Prostate gland (tissue), 2 donors: Measurements from ENCODE around the gene ACOXL. TPM values are rescaled to one million over a fixed set of nuclear protein-coding genes. Genes with fewer than 3 reads are reported as not detected.

ENCODE experiments used
- DNase-seq: peaks from one replicate; pipeline ENCODE4 v3.0.0-alpha.2; 2019; ENCODE audit warnings: low spot score
- H3K27ac ChIP-seq, 2 donors: fragments of 200-600 bp; sonication (generic); 2 replicates each; pipeline ENCODE4 v1.5.1; 2017 to 2019
- H3K27me3 ChIP-seq: fragments of 200-600 bp; sonication (generic); replicated peaks from 2 replicates; pipeline ENCODE4 v1.5.1; 2019; ENCODE audit not compliant: insufficient read depth
- H3K36me3 ChIP-seq, 2 donors: fragments of 200-600 bp; sonication (generic); 1 replicate in 1 of 2; 2 replicates in 1 of 2; pipeline versions ENCODE4 v1.5.1 to v1.8.1; 2017 to 2019
- H3K4me1 ChIP-seq: fragments of 200-600 bp; sonication (generic); replicated peaks from 2 replicates; pipeline ENCODE4 v1.5.1; 2019
- H3K4me3 ChIP-seq, 2 donors: fragments of 200-600 bp; sonication (generic); 2 replicates each; pipeline ENCODE4 v1.5.1; 2017 to 2019
- H3K9me3 ChIP-seq: fragments of 200-600 bp; sonication (generic); 2 replicates; pipeline ENCODE4 v1.5.1; 2017
- POLR2A ChIP-seq: fragments of 450-650 bp; IDR thresholded peaks from one replicate; pipeline ENCODE4 v1.6.1; 2016; ENCODE audit warnings: antibody characterized with exemption, mild to moderate bottlenecking
- POLR2AphosphoS5 ChIP-seq: sonication (generic); formaldehyde crosslinking; IDR thresholded peaks from one replicate; pipeline ENCODE4 v1.6.1; 2017; ENCODE audit warnings: antibody characterized with exemption
- WGBS: methylation state at CpG from one replicate; pipeline ENCODE4 v1.1.5; 2018; 5-methylcytosine and 5-hydroxymethylcytosine counted together
- intact Hi-C: fragments of 100-400 bp; cut with DNase I; formaldehyde crosslinking; loops from one replicate; pipeline ENCODE4 v1.14.2; 2022
- total RNA-seq, 2 donors: library from RNA; depleted of rRNA; stranded (reverse); fragments of >200 nt; gene quantifications; one replicate each; pipeline ENCODE4 v1.1.0, GENCODE V29; 2016
- TF ChIP-seq, protein P1 (sequence below), 4 experiments: fragments of 200-600 bp in 2 of 4; fragments of 450-650 bp in 2 of 4; sonication (generic) in 2 of 4; IDR thresholded peaks; 1 replicate in 3 of 4; 2 replicates in 1 of 4; pipeline ENCODE4 v1.5.1; 2016 to 2019; ENCODE audit warnings: antibody characterized with exemption in 4 of 4, mild to moderate bottlenecking in 2 of 4, moderate library complexity in 2 of 4

ACOXL gene
- total RNA-seq, 2 donors from 2014 or later = 8.0 to 8.3 TPM

- H3K9me3 ChIP-seq = no peaks in the 10 kb centered on the region
- H3K4me3 ChIP-seq = no peak overlapping the region
- no peak for TF ChIP-seq POLR2A
- TF ChIP-seq, protein P1, sequence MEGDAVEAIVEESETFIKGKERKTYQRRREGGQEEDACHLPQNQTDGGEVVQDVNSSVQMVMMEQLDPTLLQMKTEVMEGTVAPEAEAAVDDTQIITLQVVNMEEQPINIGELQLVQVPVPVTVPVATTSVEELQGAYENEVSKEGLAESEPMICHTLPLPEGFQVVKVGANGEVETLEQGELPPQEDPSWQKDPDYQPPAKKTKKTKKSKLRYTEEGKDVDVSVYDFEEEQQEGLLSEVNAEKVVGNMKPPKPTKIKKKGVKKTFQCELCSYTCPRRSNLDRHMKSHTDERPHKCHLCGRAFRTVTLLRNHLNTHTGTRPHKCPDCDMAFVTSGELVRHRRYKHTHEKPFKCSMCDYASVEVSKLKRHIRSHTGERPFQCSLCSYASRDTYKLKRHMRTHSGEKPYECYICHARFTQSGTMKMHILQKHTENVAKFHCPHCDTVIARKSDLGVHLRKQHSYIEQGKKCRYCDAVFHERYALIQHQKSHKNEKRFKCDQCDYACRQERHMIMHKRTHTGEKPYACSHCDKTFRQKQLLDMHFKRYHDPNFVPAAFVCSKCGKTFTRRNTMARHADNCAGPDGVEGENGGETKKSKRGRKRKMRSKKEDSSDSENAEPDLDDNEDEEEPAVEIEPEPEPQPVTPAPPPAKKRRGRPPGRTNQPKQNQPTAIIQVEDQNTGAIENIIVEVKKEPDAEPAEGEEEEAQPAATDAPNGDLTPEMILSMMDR (IDR thresholded peaks at IDR 0.05) = no peak
- TF ChIP-seq POLR2AphosphoS5 = no peak
- DNase-seq = no peak
- H3K27me3 ChIP-seq = no peaks in the 10 kb centered on the region
- no peak overlapping the region for H3K27ac ChIP-seq
- no peaks in the 10 kb centered on the region for H3K36me3 ChIP-seq
- intact Hi-C loops = no loop called here
- no peaks in the 10 kb centered on the region for H3K4me1 ChIP-seq
- 92% methylated on average over 3 of the region's 3 CpGs for WGBS
Observed at GRCh38 chr2:110751642-110752041, 19.3 kb downstream of the ACOXL start.

DNA sequence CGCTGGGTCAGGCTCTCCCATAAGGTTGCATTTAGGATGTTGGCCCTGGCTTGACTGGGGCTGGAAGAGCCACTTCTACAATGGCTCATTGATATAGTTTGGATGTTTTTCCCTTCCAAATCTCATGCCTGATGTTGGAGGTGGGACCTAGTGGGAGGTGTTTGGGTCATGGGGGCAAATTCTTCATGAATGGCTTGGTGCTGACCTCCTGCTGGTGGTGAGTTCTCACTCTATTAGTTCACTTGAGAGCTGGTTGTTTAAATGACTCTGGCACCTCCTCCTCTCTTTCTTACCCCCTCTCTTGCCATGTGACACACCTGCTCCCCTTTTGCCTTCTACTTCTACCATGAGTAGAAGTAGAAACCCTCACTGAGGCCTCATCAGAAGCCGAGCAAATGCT is 20.5 kb downstream of the ACOXL start:
- Histone ChIP-seq H3K9me3 (no peaks in the 10 kb centered on the region), H3K27ac (no peak overlapping the region), H3K36me3 (no peaks in the 10 kb centered on the region), H3K27me3 (no peaks in the 10 kb centered on the region), H3K4me1 (no peaks in the 10 kb centered on the region), H3K4me3 (no peak overlapping the region)
- WGBS = 91% methylated on average over 2 of the region's 2 CpGs
- no peak for TF ChIP-seq POLR2A
- no peak for TF ChIP-seq POLR2AphosphoS5
- TF ChIP-seq, protein P1 (IDR thresholded peaks at IDR 0.05) = no peak
- intact Hi-C loops = no loop called here
- no peak for DNase-seq

DNA sequence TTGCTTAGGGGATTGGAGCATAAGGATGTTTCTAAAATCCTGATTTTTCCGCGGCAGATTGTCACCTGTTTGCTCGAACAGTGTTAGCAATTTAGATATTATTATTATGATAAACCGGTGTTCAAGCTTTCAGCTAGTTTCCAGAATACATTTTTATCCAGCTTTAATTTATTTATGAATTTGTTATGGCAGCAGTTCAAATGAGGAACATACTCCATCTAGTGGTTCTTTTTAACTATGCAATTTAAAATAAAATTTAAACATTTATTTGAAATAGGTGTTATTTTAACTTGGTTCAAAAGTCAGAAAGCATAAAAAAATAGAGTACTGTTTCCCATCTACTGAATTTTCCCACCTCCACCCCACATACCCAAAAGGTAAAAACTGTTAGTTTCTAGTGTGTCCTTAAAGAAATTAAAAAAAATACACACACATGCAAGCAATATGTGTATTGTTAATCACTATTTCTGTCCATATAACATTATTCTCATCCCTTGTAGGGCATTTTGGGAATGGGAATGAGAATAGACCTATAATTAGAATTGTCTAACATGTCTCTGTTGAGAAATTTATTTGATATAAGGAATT is 23.2 kb downstream of the ACOXL start:
- 31% methylated on average over 4 of the region's 4 CpGs for WGBS
- H3K27me3 ChIP-seq = no peaks in the 10 kb centered on the region
- no peaks in the 10 kb centered on the region for H3K4me1 ChIP-seq
- H3K4me3 ChIP-seq = no peak overlapping the region
- no peak overlapping the region for H3K27ac ChIP-seq
- no peaks in the 10 kb centered on the region for H3K36me3 ChIP-seq
- no peak for DNase-seq
- intact Hi-C loops = no loop called here
- no peaks in the 10 kb centered on the region for H3K9me3 ChIP-seq
- no peak for TF ChIP-seq POLR2A
- TF ChIP-seq, protein P1 (IDR thresholded peaks at IDR 0.05) = peak; percentile 51 to 64 (median 60)

GRCh38 chr2:110759411-110759810 is 27.0 kb downstream of the ACOXL start:
- Histone ChIP-seq H3K9me3 (no peaks in the 10 kb centered on the region), H3K27me3 (no peaks in the 10 kb centered on the region), H3K4me3 (no peak overlapping the region), H3K27ac (no peak overlapping the region), H3K4me1 (no peaks in the 10 kb centered on the region), H3K36me3 (no peaks in the 10 kb centered on the region)
- TF ChIP-seq POLR2A (no peak), POLR2AphosphoS5 (no peak)
- TF ChIP-seq, protein P1 (IDR thresholded peaks at IDR 0.05) = no peak
- WGBS = 89% methylated on average over 2 of the region's 2 CpGs
- no peak for DNase-seq
- intact Hi-C loops = no loop called here

DNA sequence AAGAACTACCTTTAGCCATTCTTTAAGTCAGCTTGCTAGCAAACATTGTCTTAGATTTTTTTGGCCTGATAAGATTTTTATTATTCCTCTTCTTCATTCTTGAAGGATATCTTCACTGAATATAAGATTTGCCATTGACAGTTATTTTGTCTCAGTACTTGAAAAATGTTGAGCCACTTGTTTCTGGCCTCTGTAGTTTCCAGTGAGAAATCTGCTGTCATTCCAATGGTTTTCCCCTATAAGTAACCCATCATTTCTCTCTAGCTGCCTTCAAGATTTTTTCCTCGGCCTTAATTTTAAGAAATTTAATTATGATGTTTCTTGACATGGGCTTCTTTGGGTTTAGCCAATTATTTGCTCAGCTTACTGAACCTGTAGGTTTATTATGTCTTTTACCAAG is 32.6 kb downstream of the ACOXL start:
- Histone ChIP-seq H3K27ac (no peak overlapping the region), H3K4me1 (no peaks in the 10 kb centered on the region), H3K36me3 (no peaks in the 10 kb centered on the region), H3K4me3 (no peak overlapping the region), H3K27me3 (no peaks in the 10 kb centered on the region), H3K9me3 (no peaks in the 10 kb centered on the region)
- intact Hi-C loops = no loop called here
- no peak for DNase-seq
- TF ChIP-seq POLR2AphosphoS5 (no peak), POLR2A (no peak)
- TF ChIP-seq, protein P1 (IDR thresholded peaks at IDR 0.05) = no peak
- WGBS = 94% methylated on average over 1 of the region's 1 CpG
